OCI-LY1 (cell line): ENCODE results near the gene PHACTR2.

Experiments used
- CTCF ChIP-seq: fragments of 200-600 bp; sonication (generic), shearing (Covaris generic); IDR thresholded peaks from 2 replicates; pipeline ENCODE4 v1.5.1; 2017; ENCODE audit warnings: mild to moderate bottlenecking, antibody characterized with exemption, low read length, moderate library complexity, mixed read lengths
- EZH2 ChIP-seq: fragments of 200-600 bp; sonication (generic), shearing (Covaris generic); IDR thresholded peaks from 2 replicates; pipeline ENCODE4 v1.8.0; 2017; ENCODE audit warnings: borderline replicate concordance, mixed run types, mild to moderate bottlenecking, antibody characterized with exemption, low read length, moderate library complexity, mixed read lengths

- TF ChIP-seq CTCF (no peak), EZH2 (no peak)
Measured at GRCh38 chr6:143857651-143858050, 179.9 kb downstream of the PHACTR2 start.
